T-helper 2 cell treated with Interferon-gamma antibody and Interleukin-4, amounts not matched to agents 5 μg/mL and 100 μg/mL, for 36 hours (primary cell): ENCODE data around the gene TSEN34.
"Not testable (repeated sequence)": the region's sequence is repeated elsewhere in the genome, so short reads cannot be mapped to it uniquely, and the experiment has no call there.

Experiments
- DNase-seq: peaks from one replicate; pipeline ENCODE4 v3.0.0; 2021; ENCODE audit warnings: low spot score
- H3K27ac Mint-ChIP-seq: one replicate; pipeline ENCODE4 v1.8.0; 2021; ENCODE audit warnings: mild to moderate bottlenecking, mixed read lengths
- H3K27me3 Mint-ChIP-seq: one replicate; pipeline ENCODE4 v1.8.0; 2021; ENCODE audit warnings: low read depth, mixed read lengths
- H3K36me3 Mint-ChIP-seq: one replicate; pipeline ENCODE4 v1.8.0; 2021; ENCODE audit warnings: low read depth, mixed read lengths
- H3K4me1 Mint-ChIP-seq: one replicate; pipeline ENCODE4 v1.8.0; 2021; ENCODE audit warnings: low read depth, mixed read lengths
- H3K4me3 Mint-ChIP-seq: one replicate; pipeline ENCODE4 v1.8.0; 2022; ENCODE audit warnings: mild to moderate bottlenecking, moderate library complexity, mixed read lengths
- H3K9me3 Mint-ChIP-seq: one replicate; pipeline ENCODE4 v1.8.0; 2021; ENCODE audit warnings: mixed read lengths

TSEN34 gene

GRCh38 chr19:54239491-54240371, 48.6 kb downstream of the TSEN34 start:
- H3K9me3 Mint-ChIP-seq, DNase-seq, H3K4me3 Mint-ChIP-seq, H3K4me1 Mint-ChIP-seq, H3K27ac Mint-ChIP-seq, H3K36me3 Mint-ChIP-seq: not testable (repeated sequence)
- H3K27me3 Mint-ChIP-seq = peaks cover 19% of the 10 kb centered on the region

DNA sequence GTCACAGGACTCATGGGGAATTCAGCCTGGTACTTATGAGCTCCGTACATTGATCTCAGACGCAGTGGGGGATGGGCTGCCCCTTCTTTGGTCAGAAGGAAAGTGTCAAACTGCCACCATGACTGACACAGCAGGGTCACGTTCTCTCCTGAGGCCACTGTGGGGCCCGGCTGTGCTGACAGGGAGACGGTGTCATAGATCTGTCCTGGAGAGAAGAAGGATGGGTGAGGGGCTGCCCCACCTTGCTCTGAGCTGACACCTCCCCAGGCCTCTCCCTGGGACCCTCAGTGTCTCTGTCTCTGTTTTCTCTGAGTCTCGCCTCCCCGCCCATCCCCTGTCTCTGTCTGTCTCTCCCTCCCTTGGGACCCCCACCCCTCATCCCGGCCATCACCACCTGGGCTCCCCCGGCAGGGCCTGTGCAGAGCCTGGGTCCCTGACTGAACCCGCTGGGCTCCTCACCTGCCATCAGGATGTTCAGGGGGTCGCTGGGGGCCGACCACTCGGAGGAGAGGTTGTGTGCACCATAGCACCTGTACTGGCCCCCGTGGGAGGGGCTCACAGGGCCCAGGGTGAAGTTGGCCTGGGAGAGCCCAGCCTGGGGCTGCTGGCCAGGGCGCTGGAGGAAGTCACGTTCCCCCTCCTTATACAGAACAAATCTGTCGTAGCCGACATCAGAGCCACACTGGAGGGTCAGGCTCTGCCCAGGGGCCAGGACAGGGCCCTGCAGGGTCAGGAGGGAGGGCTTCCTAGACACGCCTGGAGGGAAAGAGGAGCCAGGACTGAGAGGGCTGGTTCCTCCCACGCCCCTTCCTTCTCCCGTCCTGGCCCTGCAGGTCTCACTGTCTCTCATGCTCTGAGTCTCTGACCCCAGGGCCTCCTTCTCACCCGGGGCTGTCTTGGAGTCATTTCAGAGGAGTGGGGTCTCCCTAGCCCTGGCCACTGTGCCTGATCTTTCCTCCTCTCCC, 49.5 kb downstream of the TSEN34 start:
- H3K4me1 Mint-ChIP-seq, DNase-seq, H3K4me3 Mint-ChIP-seq, H3K36me3 Mint-ChIP-seq, H3K9me3 Mint-ChIP-seq: not testable (repeated sequence)
- Mint-ChIP-seq H3K27ac (peak overlapping the region; percentile 15), H3K27me3 (peaks cover 15% of the 10 kb centered on the region)

DNA sequence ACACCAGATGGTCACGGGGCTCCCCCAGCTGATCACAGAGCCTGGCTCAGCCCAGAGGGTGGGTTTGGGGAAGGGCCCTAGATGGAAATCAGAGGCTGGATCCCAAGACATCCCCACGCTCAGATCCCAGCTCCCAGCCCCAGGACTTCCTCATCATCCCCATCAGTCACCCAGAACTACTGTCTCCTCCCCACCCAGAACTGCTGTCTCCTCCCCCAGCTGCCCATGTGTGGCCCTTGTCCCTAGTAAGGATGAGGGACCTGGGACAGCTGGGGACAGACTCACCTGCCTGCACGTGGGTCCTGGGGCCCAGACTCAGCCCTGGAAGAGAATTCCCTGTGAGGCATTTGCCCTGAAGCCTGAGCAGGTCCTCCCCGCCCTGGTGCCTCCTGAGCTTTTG, 51.1 kb downstream of the TSEN34 start:
- H3K27ac Mint-ChIP-seq, H3K4me3 Mint-ChIP-seq, H3K4me1 Mint-ChIP-seq, DNase-seq, H3K27me3 Mint-ChIP-seq, H3K36me3 Mint-ChIP-seq, H3K9me3 Mint-ChIP-seq: not testable (repeated sequence)

DNA sequence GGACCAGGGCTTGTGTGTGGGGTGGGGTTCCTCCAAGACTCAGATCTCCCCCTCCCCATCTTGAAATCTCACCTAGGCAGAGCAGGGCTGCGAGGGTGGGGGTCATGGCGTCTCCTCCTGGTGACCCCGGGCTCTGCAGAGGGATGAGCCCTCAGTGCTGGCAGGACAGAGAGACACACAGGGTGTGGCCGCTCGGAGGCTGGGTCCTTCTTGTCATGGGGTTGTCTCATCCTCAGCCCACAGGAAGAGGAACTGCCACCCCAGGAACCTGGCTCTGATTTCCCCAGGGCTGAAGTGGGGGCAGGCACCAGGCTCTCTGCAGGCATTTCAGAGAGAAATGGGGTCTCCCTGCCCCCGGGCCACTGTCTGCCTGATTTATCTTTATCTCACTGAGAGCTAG, 51.5 kb downstream of the TSEN34 start, which contains the start of gene LILRA6:
LILRA6 (minus strand) TSS at position 145 of the 400 bp plus-strand sequence.
- not testable (repeated sequence) for DNase-seq, H3K9me3 Mint-ChIP-seq, H3K27me3 Mint-ChIP-seq, H3K27ac Mint-ChIP-seq, H3K4me1 Mint-ChIP-seq, H3K36me3 Mint-ChIP-seq, H3K4me3 Mint-ChIP-seq

DNA sequence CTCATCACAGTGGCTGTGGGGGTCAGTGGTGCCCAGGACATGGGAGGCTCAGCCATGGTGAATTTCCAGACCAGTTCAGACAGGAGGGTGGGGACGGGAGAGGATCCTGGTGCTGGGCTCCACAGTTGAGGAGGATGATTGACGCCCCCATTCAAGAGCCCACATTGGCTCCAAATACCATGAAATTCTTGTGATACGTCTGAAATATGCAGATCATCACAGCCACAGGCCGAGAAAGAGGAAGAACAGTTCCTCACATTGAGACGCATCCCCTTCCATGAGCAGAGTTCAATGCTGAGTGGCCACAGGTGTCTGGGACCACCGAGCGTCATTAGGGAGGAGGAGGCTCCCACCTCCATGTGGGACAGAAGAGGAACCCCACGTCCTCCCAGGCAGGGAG, 52.7 kb downstream of the TSEN34 start:
- not testable (repeated sequence) for H3K27me3 Mint-ChIP-seq, H3K4me3 Mint-ChIP-seq, H3K36me3 Mint-ChIP-seq, DNase-seq, H3K9me3 Mint-ChIP-seq, H3K27ac Mint-ChIP-seq
- H3K4me1 Mint-ChIP-seq = peaks cover 11% of the 10 kb centered on the region
